ENCODE measurements around the gene TBC1D22A. TPM values are rescaled to one million over a fixed set of nuclear protein-coding genes. Genes with fewer than 3 reads are reported as not detected.
"Not testable (repeated sequence)": the region's sequence is repeated elsewhere in the genome, so short reads cannot be mapped to it uniquely, and the experiment has no call there.

Gene TBC1D22A
- total RNA-seq, 4 donors from 2014 or later = 31.2 to 111 (median 41.8) TPM

DNA sequence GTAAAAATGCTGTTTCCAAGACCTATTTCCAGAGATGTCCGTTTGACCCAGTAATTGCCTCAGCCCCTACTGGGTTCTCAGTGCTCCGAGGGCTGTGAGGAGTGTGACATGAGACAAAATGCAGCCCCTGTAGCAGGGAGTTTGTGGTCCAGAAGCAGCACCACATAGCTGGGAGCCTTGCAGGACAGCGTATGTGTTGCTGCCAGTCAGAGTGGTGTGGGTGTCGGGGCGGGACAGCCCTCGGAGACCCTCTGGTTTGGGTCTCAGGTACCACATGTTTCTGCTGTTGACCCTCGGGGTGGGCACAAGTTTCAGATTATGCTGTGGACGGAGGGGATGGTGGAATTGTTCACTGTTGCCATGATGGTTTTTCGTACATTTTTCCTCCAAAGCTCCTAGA, 17.2 kb downstream of the TBC1D22A start:
- Histone ChIP-seq H3K27ac (peak overlapping the region in 2 of 4 donors; percentile 17 to 35), H3K4me1 (peaks cover 23 to 43% (median 31%) of the 10 kb centered on the region in 4 donors), H3K27me3 (no peaks in the 10 kb centered on the region), H3K4me3 (no peak overlapping the region), H3K9me3 (no peaks in the 10 kb centered on the region), H3K36me3 (no peaks in the 10 kb centered on the region)
- WGBS, 2 donors (ENCODE audit: low coverage in 1 of 2) = 88 to 90% methylated on average over 2 to 9 of the region's 9 CpGs
- DNase-seq = no peak
- in situ Hi-C loops (cut with MboI; ENCODE audit: low pct_ligation_motif_present in 1 of 4, low pct_unique_long_range_greater_than_20kb in 1 of 4, low sequenced_read_pairs in 3 of 4) = no loop called here
- TF ChIP-seq EP300 (IDR thresholded peaks at IDR 0.05; ENCODE audit: low read depth) (no peak), POLR2A (IDR thresholded peaks at IDR 0.05) (no peak), POLR2AphosphoS5 (IDR thresholded peaks at IDR 0.05) (no peak)
- TF ChIP-seq, protein P1, sequence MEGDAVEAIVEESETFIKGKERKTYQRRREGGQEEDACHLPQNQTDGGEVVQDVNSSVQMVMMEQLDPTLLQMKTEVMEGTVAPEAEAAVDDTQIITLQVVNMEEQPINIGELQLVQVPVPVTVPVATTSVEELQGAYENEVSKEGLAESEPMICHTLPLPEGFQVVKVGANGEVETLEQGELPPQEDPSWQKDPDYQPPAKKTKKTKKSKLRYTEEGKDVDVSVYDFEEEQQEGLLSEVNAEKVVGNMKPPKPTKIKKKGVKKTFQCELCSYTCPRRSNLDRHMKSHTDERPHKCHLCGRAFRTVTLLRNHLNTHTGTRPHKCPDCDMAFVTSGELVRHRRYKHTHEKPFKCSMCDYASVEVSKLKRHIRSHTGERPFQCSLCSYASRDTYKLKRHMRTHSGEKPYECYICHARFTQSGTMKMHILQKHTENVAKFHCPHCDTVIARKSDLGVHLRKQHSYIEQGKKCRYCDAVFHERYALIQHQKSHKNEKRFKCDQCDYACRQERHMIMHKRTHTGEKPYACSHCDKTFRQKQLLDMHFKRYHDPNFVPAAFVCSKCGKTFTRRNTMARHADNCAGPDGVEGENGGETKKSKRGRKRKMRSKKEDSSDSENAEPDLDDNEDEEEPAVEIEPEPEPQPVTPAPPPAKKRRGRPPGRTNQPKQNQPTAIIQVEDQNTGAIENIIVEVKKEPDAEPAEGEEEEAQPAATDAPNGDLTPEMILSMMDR (IDR thresholded peaks at IDR 0.05) = no peak
- intact Hi-C loops (cut with DNase I; ENCODE audit: low total_unique reads) = no loop called here

DNA sequence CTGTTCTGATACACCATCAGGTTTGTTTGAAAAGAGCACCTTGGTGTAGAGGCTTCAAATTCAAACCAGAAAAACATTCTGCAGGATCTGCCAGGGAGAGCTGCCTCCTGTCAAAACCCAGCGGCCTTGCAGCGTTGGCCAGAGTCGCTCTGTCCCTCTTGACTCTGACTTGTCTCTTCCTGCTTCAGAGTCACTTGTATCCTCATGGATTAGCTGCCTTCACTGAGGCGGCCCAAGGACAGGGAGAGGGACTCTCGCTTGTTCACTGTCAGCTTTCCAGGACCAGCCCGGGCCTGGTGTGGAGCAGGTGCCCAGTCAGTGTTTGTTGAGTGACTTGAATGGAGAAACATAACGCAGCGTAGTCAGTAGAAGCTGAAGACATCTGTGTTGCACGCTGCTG, 18.0 kb downstream of the TBC1D22A start:
- no peak for TF ChIP-seq POLR2A (IDR thresholded peaks at IDR 0.05)
- TF ChIP-seq, protein P1 (IDR thresholded peaks at IDR 0.05) = no peak
- no peak for TF ChIP-seq POLR2AphosphoS5 (IDR thresholded peaks at IDR 0.05)
- TF ChIP-seq EP300 (IDR thresholded peaks at IDR 0.05; ENCODE audit: low read depth) = no peak
- no peak overlapping the region for H3K4me3 ChIP-seq
- no peaks in the 10 kb centered on the region for H3K27me3 ChIP-seq
- DNase-seq = no peak
- peaks cover 15 to 35% (median 24%) of the 10 kb centered on the region in 4 donors for H3K4me1 ChIP-seq
- peak overlapping the region; percentile 27 to 62 (median 38) for H3K27ac ChIP-seq
- intact Hi-C loops (cut with DNase I; ENCODE audit: low total_unique reads) (no loop called here), in situ Hi-C loops (cut with MboI; ENCODE audit: low pct_ligation_motif_present in 1 of 4, low pct_unique_long_range_greater_than_20kb in 1 of 4, low sequenced_read_pairs in 3 of 4) (no loop called here)
- WGBS, 2 donors (ENCODE audit: low coverage in 1 of 2) = 47 to 51% methylated on average over 3 to 9 of the region's 9 CpGs
- H3K36me3 ChIP-seq = no peaks in the 10 kb centered on the region
- no peaks in the 10 kb centered on the region for H3K9me3 ChIP-seq

DNA sequence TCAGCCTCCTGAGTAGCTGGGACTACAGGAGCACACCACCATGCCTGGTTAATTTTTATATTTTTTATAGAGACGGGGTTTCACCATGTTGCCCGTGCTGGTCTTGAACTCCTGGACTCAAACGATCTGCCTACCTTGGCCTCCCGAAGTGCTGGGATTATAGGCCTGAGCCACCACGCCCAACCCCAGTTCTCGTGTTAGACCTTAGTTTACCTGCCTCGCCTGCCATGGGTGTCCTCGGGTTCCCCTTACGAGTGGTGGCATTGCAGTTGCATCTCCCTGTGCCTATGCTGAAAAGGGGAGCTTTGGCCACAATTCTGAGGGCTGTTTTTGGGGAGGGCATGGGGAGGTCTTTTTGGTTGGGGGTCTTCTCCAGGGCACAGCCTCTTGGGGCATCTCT, 18.8 kb downstream of the TBC1D22A start:
- no peaks in the 10 kb centered on the region for H3K9me3 ChIP-seq
- TF ChIP-seq EP300 (IDR thresholded peaks at IDR 0.05; ENCODE audit: low read depth) = no peak
- TF ChIP-seq, protein P1 (IDR thresholded peaks at IDR 0.05) = no peak
- no peak for TF ChIP-seq POLR2A (IDR thresholded peaks at IDR 0.05)
- no peak for TF ChIP-seq POLR2AphosphoS5 (IDR thresholded peaks at IDR 0.05)
- intact Hi-C loops (cut with DNase I; ENCODE audit: low total_unique reads) (no loop called here), in situ Hi-C loops (cut with MboI; ENCODE audit: low pct_ligation_motif_present in 1 of 4, low pct_unique_long_range_greater_than_20kb in 1 of 4, low sequenced_read_pairs in 3 of 4) (no loop called here)
- no peak overlapping the region for H3K27ac ChIP-seq
- WGBS, 2 donors (ENCODE audit: low coverage in 1 of 2) = 79% methylated on average over 9 of the region's 9 CpGs; no CpG with 5 or more reads in 1 of the 2 donors
- no peak for DNase-seq
- H3K27me3 ChIP-seq = no peaks in the 10 kb centered on the region
- peaks cover 6 to 26% (median 15%) of the 10 kb centered on the region in 4 donors for H3K4me1 ChIP-seq
- no peaks in the 10 kb centered on the region for H3K36me3 ChIP-seq
- no peak overlapping the region for H3K4me3 ChIP-seq

DNA sequence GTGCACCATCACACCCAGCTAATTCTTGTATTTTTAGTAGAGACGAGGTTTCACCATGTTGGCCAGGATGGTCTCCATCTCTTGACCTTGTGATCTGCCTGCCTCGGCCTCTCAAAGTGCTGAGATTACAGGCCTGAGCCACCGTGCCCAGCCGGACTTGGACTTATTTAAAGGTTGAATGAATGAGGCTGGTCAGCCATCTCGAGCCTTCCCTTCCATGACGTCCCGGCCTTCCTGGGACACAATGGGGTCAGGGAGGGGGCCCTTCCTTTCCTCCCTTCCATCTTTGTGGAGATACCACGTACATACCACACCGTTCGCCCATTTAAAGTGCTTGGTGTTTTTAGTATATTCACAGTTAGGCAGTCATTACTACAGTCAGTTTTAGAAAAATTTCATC, 19.8 kb downstream of the TBC1D22A start:
- in situ Hi-C loops (cut with MboI; ENCODE audit: low pct_ligation_motif_present in 1 of 4, low pct_unique_long_range_greater_than_20kb in 1 of 4, low sequenced_read_pairs in 3 of 4); DNase-seq; intact Hi-C loops (cut with DNase I; ENCODE audit: low total_unique reads): not testable (repeated sequence)

DNA sequence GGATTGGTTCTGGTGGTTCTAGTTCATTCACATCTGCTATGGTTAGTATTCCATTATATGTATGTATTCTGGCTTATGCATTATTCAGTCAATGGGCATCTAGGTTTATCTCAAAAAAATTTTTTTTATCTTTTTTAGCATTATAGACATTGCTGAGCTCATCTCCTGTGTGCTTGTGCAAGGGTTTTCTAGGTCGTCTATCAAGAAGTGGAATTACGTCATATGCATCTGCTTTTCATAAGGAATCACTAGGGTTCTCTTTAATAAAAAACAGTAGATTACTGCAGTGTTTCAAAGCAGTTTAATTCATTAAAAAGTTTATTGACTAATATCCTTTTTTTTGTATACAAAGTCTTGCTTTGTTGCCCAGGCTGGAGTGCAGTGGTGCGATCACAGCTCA, 21.3 kb downstream of the TBC1D22A start:
- Histone ChIP-seq H3K4me1 (peaks cover 0 to 16% (median 8%) of the 10 kb centered on the region in 4 donors), H3K27me3 (no peaks in the 10 kb centered on the region), H3K4me3 (no peak overlapping the region), H3K36me3 (no peaks in the 10 kb centered on the region), H3K27ac (no peak overlapping the region), H3K9me3 (no peaks in the 10 kb centered on the region)
- no peak for DNase-seq
- intact Hi-C loops (cut with DNase I; ENCODE audit: low total_unique reads) = no loop called here
- 76 to 92% methylated on average over 2 to 3 of the region's 3 CpGs for WGBS, 2 donors (ENCODE audit: low coverage in 1 of 2)
- TF ChIP-seq POLR2A (IDR thresholded peaks at IDR 0.05) (no peak), EP300 (IDR thresholded peaks at IDR 0.05; ENCODE audit: low read depth) (no peak), POLR2AphosphoS5 (IDR thresholded peaks at IDR 0.05) (no peak)
- TF ChIP-seq, protein P1 (IDR thresholded peaks at IDR 0.05) = no peak
- in situ Hi-C loops (cut with MboI; ENCODE audit: low pct_ligation_motif_present in 1 of 4, low pct_unique_long_range_greater_than_20kb in 1 of 4, low sequenced_read_pairs in 3 of 4) = no loop called here

More for the DNA sequence above, 19.8 kb downstream of the TBC1D22A start:
- WGBS, 2 donors (ENCODE audit: low coverage in 1 of 2) = 89% methylated on average over 10 of the region's 10 CpGs; no CpG with 5 or more reads in 1 of the 2 donors
- not testable (repeated sequence) for H3K36me3 ChIP-seq, H3K27ac ChIP-seq, H3K27me3 ChIP-seq, H3K4me3 ChIP-seq, H3K9me3 ChIP-seq
- H3K4me1 ChIP-seq = peaks cover 0 to 17% (median 8%) of the 10 kb centered on the region in 4 donors

Measured in transverse colon (tissue), 4 donors.